Epithelial cell of proximal tubule (primary cell): ENCODE data around the gene ULK4. TPM values are rescaled to one million over a fixed set of nuclear protein-coding genes. Genes with fewer than 3 reads are reported as not detected.

Experiments used
- DNase-seq: peaks from one replicate; pipeline ENCODE4 v3.0.0-alpha.2; 2011; ENCODE audit warnings: low read depth
- H3K4me3 ChIP-seq: 2 replicates; pipeline ENCODE4 v1.5.1; 2011; ENCODE audit warnings: low read depth, mild to moderate bottlenecking, low read length
- total RNA-seq: library from RNA; depleted of rRNA; stranded (reverse); fragments of >200 nt; gene quantifications from 2 replicates; pipeline ENCODE4 v1.2.3, GENCODE V29; 2015
- TF ChIP-seq, protein P1 (sequence below): conservative IDR thresholded peaks from 2 replicates; pipeline ENCODE4 v1.5.1; 2012; ENCODE audit warnings: low read depth, mild to moderate bottlenecking, low read length

The ULK4 gene
- total RNA-seq, 1 donor from 2014 or later = 2.2 TPM

DNA sequence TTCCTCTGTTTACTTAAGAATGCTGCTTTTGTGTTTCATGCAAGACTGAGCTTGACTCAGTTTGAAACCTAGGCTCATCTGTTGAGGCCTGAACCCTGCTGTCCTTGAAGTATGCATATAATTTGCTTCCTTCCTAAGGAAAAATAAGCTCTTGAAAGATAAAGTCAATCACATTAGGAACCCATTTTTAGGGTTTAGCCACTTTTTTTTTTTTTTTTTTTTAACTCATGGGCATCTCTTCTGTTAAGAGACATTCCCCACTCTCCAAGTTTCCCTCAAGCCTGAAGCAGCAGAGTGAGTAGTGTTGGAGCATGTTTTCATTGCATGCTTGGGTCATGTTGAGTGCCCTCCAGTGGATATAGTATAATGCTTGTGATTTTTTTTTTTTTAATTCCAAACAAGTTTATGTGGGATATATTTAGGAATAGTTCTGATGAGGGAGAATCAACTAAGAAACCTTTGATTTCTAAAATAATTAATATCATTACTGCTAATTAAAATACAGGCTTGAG, 759.0 kb downstream of the ULK4 start:
- TF ChIP-seq, protein P1, sequence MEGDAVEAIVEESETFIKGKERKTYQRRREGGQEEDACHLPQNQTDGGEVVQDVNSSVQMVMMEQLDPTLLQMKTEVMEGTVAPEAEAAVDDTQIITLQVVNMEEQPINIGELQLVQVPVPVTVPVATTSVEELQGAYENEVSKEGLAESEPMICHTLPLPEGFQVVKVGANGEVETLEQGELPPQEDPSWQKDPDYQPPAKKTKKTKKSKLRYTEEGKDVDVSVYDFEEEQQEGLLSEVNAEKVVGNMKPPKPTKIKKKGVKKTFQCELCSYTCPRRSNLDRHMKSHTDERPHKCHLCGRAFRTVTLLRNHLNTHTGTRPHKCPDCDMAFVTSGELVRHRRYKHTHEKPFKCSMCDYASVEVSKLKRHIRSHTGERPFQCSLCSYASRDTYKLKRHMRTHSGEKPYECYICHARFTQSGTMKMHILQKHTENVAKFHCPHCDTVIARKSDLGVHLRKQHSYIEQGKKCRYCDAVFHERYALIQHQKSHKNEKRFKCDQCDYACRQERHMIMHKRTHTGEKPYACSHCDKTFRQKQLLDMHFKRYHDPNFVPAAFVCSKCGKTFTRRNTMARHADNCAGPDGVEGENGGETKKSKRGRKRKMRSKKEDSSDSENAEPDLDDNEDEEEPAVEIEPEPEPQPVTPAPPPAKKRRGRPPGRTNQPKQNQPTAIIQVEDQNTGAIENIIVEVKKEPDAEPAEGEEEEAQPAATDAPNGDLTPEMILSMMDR = peak; percentile 51
- H3K4me3 ChIP-seq = peak overlapping the region; percentile 90
- DNase-seq = no peak

DNA sequence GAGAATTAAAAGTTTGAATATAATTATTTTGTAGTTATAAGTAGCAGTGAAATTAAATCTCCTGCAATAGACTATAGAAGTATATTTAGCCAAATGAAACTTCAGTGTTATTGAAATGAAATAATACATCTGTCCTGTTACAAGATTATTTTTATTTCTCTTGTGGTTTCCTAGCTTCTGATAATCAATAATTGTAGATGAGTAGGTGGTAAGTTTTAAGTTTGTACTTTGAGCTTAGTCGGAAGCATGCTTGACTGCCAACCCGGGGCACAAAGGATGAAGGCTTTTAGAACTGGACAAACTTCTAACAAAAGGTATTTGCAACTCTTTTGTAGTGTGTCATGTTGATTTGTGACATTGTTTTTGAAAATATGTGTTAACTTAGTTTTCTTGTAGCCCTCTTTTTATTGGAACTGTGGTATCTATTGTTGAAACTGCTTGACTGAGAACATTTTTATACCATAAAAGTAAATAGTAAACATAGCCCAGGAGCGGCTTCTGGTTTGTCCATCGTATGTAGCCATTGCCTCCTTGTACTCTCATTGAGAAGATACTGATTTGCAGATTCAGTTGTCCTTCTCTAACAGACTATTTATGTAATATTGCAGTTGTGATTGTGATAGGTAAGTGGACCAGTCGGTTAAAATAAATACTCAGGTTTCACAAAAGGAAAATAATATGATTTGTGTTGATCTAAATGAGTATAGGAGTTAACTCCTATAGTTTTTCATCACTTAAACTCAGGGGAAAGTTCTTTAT, 759.6 kb downstream of the ULK4 start:
- H3K4me3 ChIP-seq = peak overlapping the region; percentile 90
- DNase-seq = no peak
- TF ChIP-seq, protein P1 = no peak

DNA sequence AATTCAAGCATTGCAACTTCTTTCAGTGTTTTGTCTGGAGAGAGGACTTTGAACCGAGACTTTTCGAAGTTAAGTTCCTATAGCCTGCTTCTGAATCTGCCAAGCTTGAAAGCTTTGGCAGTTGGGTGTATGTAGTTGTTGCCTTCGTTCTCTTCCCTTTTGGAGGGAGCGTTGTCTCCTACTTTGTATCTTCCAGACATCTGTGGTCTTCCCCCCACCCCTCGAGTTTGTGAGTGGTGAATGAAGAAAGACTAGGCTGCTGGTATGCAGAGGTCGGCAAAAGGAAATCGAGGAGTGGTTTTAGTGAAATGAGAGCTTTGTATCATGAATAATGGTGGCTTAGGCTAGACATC, 761.3 kb downstream of the ULK4 start:
- TF ChIP-seq, protein P1 = no peak
- H3K4me3 ChIP-seq = peak overlapping the region; percentile 90
- no peak for DNase-seq

DNA sequence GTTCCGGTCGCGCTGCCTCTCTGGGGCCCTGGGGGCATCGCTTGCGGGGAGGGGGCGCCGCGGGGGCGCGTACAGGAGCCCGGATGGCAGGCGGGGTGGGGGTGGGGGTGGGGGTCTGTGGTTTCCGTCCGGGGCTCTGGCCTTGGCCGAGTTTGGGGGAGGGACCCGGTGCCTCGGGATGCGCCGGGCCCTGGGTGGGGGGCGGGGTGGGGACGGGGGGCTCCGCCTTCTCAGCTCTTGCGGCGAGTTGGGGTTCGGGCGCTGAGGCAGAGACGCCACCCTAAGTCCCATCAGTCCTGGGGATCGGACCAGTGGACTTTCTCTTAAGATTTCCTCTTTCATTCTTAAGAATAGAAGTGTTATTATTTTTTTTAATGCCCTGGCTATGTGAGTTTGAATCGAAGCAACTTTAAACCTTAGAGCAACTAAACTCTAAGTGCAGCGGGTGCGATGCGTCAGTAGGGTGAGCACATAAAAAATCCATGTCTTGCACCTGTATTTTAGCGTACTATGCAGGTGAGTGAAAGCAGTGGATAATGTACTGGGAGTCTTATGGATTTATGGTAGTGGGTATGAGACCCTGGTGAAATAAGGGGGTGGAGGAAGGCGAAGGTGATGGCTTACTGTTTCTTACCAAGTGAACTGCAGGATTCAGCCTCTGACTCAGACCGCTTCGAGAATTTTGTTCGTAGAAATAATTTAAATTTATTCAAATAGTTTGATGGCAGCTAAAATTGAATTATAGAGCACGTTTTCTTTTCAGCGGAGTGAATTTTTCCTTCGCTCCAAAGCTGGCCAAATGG, 761.8 kb downstream of the ULK4 start:
- peak overlapping the region; percentile 90 for H3K4me3 ChIP-seq
- no peak for DNase-seq
- TF ChIP-seq, protein P1 = no peak

DNA sequence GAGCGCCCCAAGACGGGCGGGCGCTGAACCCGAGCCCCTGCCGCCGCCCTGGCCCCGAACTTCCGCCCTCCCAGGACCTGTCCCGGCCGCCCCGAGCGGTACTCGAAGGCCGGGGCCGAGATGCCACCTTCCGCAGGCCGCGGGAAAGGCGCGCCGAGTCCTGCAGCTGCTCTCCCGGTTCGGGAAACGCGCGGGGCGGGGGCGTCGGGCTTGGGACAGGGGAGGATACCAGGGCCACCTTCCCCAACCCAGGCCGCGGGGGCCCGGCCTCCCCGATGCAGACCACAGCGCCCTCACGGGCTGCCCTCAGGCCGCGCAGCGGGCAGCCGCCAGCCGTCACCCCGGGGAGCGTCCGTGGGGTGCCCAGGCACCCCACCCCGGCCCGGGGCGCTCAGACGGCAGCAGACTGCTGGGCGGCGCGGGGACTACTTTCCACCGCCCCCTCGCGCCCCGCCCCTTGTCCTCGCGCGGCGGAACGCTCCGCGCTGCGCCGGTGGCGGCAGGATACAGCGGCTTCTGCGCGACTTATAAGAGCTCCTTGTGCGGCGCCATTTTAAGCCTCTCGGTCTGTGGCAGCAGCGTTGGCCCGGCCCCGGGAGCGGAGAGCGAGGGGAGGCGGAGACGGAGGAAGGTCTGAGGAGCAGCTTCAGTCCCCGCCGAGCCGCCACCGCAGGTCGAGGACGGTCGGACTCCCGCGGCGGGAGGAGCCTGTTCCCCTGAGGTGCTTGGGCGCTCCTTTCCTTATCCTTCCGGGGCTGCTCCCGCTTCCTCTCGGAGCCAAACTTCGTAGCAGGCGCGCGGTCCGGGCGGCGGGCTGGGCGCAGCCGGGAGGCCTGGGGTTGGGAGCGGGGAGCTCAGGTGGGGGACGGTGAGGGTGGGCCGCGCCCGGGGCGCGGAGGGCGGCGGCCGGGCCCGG, 762.7 kb downstream of the ULK4 start, which contains the start of gene CTNNB1:
Gene CTNNB1, plus strand, starts transcription at position 556 of the 916 bp plus-strand sequence. CDS start 24,564 bp downstream, outside the sequence.
- peak within 1 kb of the TSS; percentile 90 for H3K4me3 ChIP-seq
- peak; percentile 31 for DNase-seq
- TF ChIP-seq, protein P1 = peak; percentile 3

DNA sequence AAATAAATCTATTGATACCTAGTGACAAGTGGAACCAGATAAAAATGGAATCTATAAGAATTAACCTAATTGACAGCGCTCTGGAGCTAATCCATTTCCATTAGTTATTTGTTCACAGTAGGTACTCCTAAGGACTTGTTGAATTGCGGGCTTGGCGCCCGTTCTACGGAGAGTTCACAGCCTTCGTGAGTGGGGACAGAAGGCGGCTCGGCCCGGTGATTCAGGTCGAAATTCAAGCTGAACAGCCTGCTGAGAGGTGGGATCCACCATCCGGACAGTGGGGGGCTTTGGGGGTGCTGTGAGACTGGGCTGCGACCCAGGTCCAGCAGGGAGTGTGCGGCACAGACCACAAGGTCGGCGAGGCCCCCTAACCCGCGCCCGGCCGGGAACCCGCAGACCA, 763.4 kb downstream of the ULK4 start:
- peak overlapping the region; percentile 90 for H3K4me3 ChIP-seq
- DNase-seq = no peak
- TF ChIP-seq, protein P1 = no peak
